AG08396 (cell line): ENCODE measurements around the gene RAB6B.
"Not testable (repeated sequence)": the region's sequence is repeated elsewhere in the genome, so short reads cannot be mapped to it uniquely, and the experiment has no call there.

Experiments
- DNase-seq: peaks from one replicate; pipeline ENCODE4 v3.0.0; 2012; ENCODE audit warnings: low spot score, mixed read lengths

The RAB6B gene

DNA sequence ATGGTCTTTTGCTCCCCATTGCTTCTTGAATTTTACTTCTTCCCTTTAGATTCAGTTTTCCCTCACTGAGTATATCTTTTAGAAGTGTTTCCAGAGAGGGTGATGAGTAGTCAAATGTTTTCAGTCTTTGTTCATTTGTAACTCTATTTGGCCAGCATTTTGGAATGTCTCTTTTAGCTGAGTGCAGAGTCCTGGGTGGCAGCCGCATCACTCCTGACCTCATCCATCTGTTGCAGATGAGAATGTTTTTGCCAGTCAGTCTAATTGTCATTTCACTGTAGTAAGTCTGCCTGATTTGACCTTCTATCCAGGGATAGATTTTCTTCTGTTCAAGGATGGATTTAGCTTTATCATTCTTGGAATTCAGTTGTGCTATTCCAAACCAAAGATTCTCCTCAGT lies 82.8 kb downstream of the RAB6B start:
- DNase-seq: no peak

DNA sequence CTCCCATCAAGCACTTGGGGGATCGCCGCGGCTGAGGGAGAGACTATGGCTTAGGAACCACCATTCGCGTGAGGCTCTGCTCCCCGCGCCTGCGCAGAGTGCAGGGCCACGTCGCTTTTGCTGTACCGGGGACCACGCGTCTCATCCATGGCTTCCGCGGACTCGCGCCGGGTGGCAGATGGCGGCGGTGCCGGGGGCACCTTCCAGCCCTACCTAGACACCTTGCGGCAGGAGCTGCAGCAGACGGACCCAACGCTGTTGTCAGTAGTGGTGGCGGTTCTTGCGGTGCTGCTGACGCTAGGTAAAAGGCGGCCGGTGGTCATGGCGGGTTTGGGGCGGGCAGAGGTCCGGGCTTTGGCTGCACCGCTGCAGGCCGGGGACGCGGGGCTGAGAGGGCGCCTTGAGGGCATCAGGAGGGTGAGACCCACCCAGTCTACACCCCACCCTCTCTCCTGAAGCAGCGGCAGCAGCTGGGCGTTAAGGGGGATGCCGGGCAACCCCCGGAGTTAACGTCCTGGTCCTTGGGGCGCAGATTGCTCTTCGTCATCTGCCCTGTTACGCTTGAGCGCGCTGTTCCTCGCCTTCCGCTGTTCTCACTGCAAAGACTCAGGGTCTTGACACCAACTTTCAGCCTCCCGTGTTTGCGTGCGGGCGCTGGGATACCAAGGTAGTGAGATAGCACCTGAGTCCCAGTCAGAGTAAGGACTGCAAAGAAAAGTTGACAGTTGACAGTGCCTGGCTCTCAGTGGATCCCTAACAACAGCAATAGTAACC lies 89.8 kb downstream of the RAB6B start, which contains the start of gene SRPRB:
TSS of gene SRPRB (plus strand) at position 114 of the 774 bp plus-strand sequence. CDS start at position 148, 34 bp downstream.
- DNase-seq: peak; percentile 98

DNA sequence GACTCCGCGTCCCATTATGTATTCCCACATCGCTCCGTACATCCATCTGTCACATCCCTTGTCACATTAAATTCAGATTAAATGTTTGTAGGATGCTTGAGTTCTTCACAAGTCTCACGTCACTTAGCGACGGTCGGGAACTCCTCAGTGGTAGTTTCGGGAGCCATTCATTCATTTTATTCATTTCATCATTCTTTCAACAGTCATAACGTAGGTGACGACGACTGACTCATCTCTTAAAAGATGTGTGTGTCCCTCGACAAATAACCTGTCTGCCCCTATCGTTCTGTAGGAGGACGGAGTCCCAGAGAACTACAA lies 90.3 kb downstream of the RAB6B start:
- no peak for DNase-seq

DNA sequence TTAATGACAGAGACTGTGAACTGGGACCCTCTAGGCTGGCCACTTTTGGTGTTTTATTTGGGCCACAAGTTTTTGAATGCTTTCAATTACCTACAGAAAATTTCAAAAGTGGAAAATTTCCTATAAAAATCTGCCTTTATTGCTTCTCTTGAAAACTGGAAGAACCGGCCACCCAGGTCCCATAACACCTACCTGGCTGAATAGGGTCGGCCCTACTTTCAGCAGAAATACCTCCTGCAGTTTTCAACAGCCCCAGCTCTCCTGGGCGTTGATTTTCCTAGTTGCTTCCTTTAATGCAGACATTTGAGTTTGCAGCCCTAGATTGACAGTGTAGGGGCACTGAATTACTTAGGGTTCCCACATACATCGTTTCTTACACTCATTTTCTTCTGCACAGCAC lies 90.8 kb downstream of the RAB6B start:
- DNase-seq: no peak

DNA sequence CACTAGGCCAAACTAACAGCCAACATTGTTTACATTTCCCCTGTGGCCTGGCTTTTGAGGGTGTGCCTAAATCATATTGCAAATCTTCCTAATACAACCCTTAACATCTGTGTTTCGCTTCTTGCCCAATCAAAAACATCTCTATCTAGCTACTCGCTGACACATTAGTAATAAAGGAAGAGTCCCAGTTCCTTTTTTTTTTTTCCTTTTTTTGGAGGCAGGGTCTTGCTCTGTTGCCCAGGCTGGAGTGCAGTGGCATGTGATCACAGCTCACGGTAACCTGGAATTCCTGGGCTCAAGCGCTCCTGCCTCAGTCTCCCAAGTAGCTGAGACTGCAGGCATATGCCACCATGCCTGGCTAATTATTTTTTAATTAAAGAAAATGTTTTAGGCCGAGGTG lies 92.2 kb downstream of the RAB6B start:
- DNase-seq: no peak

DNA sequence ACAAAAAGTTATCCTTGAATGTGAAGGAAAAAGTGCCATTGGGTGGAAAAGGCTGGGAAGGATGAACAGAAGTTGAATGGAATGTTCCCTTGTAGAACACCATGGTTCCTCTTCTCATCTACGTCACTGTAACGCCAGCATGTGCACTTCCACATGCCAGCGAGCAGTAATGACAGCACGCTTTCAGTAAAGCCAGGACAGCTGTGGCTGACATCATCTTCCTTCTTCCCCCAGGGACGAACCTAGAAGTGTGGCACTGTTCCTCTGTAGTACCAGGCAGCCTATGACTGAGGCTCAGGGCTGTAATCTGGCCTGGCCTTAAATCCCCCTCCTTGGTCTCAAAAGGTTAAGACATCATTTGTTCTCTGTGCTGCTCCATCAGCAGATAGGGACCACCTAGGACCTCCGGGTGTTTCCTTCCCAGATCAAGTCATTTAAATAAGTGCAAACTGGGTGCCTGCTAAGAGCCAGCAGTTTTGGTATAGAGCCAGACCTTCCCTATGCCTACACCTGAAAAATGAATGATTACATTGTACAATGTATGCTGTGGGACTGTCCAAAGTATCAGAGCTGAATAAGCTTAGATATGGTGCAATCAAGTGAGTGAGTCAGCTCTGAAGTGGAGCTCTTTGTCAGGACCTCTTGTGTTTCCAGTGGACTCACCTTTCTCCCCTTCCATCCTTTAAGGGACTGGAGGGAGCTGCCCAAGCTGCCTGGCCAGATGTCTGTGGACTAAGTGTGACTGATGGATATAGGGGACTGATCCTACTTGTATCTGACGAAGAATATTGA lies 95.7 kb downstream of the RAB6B start:
- no peak for DNase-seq

DNA sequence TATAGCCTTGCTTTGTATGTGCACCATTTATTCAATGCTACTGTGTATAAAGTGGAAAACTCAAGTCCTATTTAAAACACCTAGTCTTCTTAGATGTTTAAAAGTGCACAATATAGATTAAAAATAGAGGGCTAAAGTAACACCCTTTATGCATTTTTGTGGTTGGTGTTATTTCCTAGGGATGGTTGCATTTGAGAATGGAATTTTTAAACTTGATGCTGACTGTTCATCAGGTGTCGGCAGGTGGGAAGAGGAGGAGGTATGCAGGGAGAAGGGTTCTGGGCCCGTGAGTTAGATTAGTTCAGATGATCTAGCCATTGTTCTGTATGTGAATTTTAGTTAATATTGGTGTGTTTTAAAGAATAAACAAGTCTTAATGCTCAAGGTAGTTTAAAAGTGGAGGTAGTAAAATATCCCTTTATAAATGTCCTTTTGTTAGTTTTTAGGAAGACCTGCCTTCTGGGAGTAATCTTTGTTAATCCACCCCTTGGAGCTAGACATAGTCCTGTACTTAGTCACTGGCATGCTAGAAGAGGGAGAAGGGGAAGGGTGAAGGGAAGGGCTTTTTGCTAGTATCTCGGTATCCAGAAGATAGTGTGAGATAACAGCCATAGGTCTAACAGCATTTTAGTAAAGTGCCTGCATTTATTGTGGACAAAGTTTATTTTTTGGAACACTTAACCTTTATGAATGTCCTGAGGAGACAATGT lies 98.1 kb downstream of the RAB6B start:
- DNase-seq: no peak

DNA sequence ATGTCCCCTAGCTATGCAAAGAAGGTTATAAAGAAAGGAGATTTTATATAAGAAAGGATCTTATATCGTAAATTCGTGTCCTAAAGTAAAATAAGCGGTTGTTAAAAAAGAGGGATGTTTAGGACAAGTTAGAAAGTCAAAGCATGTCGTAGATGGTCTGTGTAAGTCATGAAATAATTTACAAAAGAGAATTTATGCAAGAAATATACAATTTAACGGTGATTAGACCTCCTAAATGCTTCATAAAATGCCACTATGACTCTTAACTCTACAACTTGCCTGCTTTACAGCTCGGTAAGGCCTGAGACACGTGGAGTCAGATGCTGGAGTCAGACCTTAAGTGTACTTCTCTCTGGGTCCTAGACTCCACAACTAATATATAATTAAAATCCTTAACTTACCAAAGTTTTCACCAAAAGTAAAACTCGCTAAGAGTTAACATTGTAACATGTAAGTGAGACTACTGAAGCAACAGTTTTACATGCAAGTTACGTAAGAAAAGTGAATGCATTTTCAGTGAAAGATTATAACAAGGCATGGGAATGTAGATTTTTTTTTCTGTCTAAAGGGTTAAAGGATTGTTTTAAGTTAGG lies 103.4 kb downstream of the RAB6B start:
- no peak for DNase-seq

DNA sequence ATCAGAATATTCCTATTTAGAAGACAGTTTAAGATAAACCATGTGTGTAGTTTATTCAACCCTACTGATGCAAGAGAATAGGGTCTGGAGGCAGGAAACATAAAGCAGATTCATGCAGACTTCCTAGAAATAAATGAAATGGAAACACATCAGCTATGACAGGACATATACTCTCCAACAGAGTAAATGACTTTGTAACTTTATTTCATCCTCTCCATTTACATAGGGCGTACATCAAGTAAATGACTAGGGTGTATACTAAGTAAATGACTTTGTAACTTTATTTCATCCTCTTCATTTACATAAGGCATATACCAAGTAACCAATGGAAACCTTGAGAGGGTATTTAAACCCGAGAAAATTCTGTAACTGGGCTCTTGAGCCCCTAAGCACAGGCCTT lies 107.7 kb downstream of the RAB6B start:
- no peak for DNase-seq

DNA sequence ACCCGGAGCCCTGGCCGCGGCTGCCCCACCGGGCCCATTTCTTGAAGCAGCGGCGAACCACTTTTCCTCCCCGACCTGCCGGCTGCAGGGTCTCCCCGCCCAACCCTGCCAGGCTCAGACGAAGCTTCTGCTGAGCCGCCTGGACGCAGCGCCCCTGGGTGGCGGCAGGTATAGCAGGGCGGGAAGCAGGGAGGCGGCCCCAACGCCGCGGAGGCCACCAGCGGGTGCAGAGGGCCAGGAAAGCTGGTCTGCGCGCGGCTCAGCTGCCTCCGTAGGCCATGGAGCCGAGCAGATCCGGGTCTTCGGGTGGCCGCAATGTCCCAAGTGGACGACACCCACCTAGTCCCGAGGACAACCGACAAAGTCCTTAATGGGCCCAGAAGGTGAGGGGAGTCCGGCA lies 111.9 kb downstream of the RAB6B start:
- DNase-seq: no peak

DNA sequence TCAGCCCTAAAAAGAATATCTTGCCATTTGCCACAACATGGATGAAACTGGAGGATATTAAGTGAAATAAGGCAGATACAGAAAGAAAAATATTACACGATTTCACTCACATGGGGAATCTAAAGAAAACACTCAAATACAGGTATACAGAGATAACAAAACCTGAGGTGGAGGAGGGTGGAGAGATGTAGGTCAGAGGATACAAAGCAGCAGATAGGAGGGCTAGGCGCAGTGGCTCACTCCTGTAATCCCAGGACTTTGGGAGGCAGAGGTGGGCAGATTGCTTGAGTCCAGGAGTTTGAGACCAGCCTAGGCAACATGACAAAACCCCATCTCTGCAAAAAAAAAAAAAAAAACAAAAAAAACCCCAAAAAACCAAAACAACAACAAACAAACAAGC lies 113.2 kb downstream of the RAB6B start:
- DNase-seq: no peak

DNA sequence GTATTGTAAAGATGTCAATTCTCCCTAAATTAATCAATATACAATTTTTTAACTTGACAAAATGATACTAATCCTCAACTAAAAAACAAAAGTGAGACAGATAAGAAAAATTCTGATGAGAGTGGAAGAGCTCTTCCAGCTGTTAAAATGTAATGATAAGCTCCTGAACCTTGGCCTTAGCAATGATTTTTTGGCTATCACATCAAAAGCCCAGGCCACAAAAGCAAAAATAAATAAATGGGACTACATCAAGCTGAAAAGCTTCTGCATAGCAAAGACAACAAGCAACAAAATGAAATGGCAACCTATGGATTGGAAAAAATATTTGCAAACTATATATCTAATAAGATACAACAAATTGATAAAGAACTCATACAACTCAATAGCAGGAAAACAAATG lies 114.1 kb downstream of the RAB6B start:
- no peak for DNase-seq

DNA sequence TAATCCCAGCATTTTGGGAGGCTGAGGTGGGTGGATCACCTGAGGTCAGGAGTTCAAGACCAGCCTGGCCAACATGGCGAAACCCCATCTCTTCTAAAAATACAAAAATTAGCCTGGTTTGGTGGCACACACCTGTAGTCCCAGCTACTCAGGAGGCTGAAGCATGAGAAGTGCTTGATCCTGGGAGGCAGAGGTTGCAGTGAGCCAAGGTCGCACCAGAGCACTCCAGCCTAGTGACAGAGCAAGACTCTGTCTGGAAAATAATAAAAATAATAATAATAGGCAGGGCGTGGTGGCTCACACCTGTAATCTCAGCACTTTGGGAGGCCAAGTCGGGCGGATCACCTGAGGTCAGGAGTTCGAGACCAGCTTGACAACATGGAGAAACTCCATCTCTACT lies 114.9 kb downstream of the RAB6B start:
- DNase-seq: not testable (repeated sequence)

DNA sequence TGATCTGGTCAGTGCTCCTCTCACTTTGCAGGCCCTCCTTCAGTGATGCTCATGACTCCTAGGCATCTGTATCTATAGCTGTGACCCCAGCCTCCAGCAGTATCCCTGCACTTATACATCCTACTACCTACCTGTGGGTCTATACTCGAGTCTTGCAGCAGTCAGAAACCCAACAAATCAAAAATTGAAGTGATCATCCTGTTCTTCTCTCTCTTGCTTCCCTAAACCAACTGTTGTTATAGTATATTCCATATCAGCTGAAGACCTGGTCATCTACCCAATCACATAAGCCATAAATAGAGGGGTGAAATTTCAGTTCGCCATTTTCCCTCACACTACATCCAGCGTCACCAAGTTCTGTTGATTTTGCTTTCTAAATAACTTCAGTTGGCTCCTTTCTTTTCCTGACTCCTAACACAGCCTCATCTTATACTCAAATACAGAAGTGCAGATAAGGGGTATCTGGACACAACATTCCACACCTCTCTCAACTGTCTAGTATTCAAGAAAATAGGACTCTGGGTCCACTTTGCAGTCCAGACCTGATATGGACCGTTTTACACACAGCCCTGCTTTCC lies 116.0 kb downstream of the RAB6B start:
- DNase-seq: no peak

DNA sequence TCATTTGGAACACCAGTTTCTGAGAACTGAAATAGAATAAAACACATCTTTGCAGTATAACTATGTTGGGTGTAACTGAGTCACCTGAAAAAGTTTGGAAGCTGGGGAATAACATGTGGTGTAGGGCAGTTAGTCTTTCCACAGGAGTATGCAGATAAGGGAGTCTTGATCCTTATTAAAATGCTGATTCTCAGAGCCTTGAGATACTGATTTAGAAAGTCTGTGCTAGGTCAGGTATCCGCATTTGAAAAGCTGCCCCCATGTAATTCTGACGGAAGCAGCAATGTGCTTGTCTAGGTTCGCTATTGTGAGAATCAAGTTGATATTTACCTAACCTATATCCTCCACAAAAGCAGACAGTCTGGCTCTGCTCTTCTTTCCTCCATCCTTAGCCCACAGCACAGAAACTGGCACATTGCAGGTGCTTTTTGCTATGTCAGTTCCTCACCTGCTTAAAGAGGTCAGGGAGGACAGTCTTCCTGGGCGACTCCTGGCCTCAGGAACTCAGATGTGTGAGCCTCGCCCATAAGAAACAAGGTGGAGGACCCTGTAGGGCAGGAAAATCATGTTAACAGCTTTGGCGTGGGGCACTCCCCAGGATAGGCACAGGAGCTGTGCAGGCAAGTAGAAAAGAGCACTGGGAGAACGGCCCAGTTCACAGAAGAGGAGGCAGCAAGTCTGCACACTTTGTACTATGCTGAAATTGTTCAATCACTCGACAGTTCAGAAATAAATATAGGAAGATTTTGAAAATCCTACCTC lies 117.7 kb downstream of the RAB6B start:
- DNase-seq: no peak

DNA sequence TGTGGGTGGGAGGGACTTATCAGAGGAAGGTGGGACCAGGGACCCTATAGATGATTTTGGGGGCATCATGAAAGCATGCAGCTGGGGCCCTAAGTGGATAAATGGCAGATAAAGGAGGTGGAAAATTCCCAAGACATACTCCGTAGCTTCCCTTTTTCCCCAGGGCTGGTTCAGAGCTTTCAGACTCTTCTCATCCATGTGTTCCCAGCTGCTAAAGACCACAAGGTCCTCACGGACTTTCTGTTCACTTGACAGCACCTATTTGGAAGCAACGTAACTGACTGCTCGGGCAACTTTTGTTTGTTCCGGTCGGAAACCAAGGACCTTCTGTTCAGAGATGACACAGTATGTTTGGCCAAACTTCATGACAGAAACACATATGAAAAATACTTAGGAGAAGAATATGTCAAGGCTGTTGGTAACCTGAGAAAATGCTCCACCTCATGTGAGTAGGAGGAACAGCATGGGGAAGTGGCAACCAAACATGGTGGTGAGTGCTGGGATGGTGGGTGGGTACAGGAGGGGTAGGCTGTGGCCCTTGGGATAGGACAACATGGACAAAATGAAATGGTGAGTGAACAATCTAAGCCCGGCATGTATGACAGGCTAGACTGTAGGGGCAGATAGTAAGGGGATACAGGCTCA lies 118.8 kb downstream of the RAB6B start:
- no peak for DNase-seq

DNA sequence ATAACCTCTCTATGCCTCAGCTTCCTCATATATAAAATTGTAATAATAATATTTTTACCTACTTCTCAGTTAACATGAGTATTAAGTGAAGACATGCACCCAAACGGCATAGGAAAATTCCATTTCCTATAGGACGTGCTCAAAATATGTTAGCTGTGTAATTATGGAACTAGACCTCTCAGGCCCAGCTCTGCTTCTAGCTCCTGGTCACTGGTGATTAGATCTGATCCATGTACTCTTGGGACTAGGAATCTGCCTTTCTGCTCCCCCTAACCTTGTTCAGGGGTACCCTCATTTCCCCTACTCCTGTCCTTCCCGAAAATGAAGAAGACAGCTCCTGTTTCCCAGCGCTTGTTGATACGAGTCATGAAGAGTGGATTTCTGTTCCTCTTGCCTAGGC lies 119.8 kb downstream of the RAB6B start:
- DNase-seq: no peak

DNA sequence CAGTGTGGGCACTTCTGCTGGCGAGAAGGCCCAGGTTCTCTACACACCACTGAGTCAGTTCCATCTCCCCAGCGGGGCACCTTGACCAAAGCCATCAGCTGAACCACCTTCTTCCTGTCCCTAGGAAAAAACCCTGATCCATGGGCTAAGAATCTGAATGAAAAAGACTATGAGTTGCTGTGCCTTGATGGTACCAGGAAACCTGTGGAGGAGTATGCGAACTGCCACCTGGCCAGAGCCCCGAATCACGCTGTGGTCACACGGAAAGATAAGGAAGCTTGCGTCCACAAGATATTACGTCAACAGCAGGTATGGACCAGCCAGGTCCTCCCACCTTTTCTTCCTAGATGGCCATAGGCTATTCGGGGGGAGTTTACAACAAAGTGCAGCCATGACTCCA lies 120.4 kb downstream of the RAB6B start:
- DNase-seq: no peak
